Stimulated activated CD4-positive, alpha-beta T cell treated with anti-CD3 and anti-CD28 coated beads, TNF-alpha, amount 100 ng/mL, for 48 hours (primary cell): ENCODE results near the gene GBP7.

Experiments
- DNase-seq, 3 donors: peaks; one replicate each; pipeline ENCODE4 v3.0.0-alpha.2; 2020; ENCODE audit warnings: low read depth in 3 of 3

Gene GBP7

GRCh38 chr1:89121641-89122040, 54.2 kb downstream of the GBP7 start:
- DNase-seq = no peak

- no peak for DNase-seq
Observed at GRCh38 chr1:89114662-89115061, 61.1 kb downstream of the GBP7 start.

- DNase-seq = no peak
Observed at GRCh38 chr1:89112871-89113613, 62.8 kb downstream of the GBP7 start.

GRCh38 chr1:89104687-89105086, 71.1 kb downstream of the GBP7 start:
- no peak for DNase-seq

GRCh38 chr1:89104147-89104546, 71.7 kb downstream of the GBP7 start:
- no peak for DNase-seq

- DNase-seq = no peak
Observed at GRCh38 chr1:89102021-89102420, 73.8 kb downstream of the GBP7 start.

- no peak for DNase-seq
Observed at GRCh38 chr1:89100412-89100811, 75.4 kb downstream of the GBP7 start.

GRCh38 chr1:89098857-89099256, 76.9 kb downstream of the GBP7 start:
- no peak for DNase-seq

GRCh38 chr1:89095737-89096136, 80.1 kb downstream of the GBP7 start:
- no peak for DNase-seq

GRCh38 chr1:89089962-89090361, 85.8 kb downstream of the GBP7 start:
- no peak for DNase-seq

GRCh38 chr1:89088572-89088971, 87.2 kb downstream of the GBP7 start:
- DNase-seq = no peak

- no peak for DNase-seq
Observed at GRCh38 chr1:89087241-89087640, 88.6 kb downstream of the GBP7 start.

- DNase-seq = peak in 1 of 3 donors; percentile 21
Observed at GRCh38 chr1:89085781-89086180, 90.0 kb downstream of the GBP7 start.
